HG03139 (cell line): Measurements from ENCODE around the gene EVL.

Source experiments
- ATAC-seq: cut with Tn5 transposase; IDR thresholded peaks from one replicate; pipeline ENCODE4 v1.9.1; 2021; ENCODE audit not compliant: unreplicated experiment

EVL gene

GRCh38 chr14:100108042-100108825 is 43.0 kb downstream of the EVL start:
- peak; percentile 63 for ATAC-seq

GRCh38 chr14:100108840-100109593 is 43.8 kb downstream of the EVL start:
- no peak for ATAC-seq

- no peak for ATAC-seq
Measured at GRCh38 chr14:100109594-100109955, 44.4 kb downstream of the EVL start.

- ATAC-seq = no peak
Measured at GRCh38 chr14:100110816-100111215, 45.6 kb downstream of the EVL start.

GRCh38 chr14:100111931-100112704 is 46.9 kb downstream of the EVL start:
- no peak for ATAC-seq

- ATAC-seq = no peak
Measured at GRCh38 chr14:100114109-100114765, 49.0 kb downstream of the EVL start.

GRCh38 chr14:100115236-100115635 is 50.0 kb downstream of the EVL start:
- no peak for ATAC-seq

GRCh38 chr14:100115726-100116125 is 50.5 kb downstream of the EVL start:
- ATAC-seq = no peak

- no peak for ATAC-seq
Measured at GRCh38 chr14:100116134-100116533, 50.9 kb downstream of the EVL start.

- ATAC-seq = no peak
Measured at GRCh38 chr14:100117026-100117425, 51.8 kb downstream of the EVL start.

GRCh38 chr14:100117633-100118395 is 52.6 kb downstream of the EVL start:
- ATAC-seq = no peak

GRCh38 chr14:100118396-100119011 is 53.3 kb downstream of the EVL start:
- ATAC-seq = no peak

- ATAC-seq = no peak
Measured at GRCh38 chr14:100119251-100119650, 54.0 kb downstream of the EVL start.

- no peak for ATAC-seq
Measured at GRCh38 chr14:100120522-100121269, 55.5 kb downstream of the EVL start.

GRCh38 chr14:100121643-100122480 is 56.6 kb downstream of the EVL start:
- no peak for ATAC-seq

GRCh38 chr14:100122481-100123223 is 57.4 kb downstream of the EVL start:
- ATAC-seq = no peak

- ATAC-seq = no peak
Measured at GRCh38 chr14:100123618-100124017, 58.4 kb downstream of the EVL start.
